Vein endothelial cell (primary cell): ENCODE results near the gene NSA2. TPM values are rescaled to one million over a fixed set of nuclear protein-coding genes. Genes with fewer than 3 reads are reported as not detected.

Experiments used
- small RNA-seq: library from RNA; depleted of rRNA; stranded (forward); fragments of <200 nt; gene quantifications from one replicate; pipeline ENCODE3, GENCODE V24; 2012
- total RNA-seq: library from RNA; depleted of rRNA; stranded (reverse); fragments of >200 nt; gene quantifications from 2 replicates; pipeline ENCODE4 v1.2.3, GENCODE V29; 2012

Gene NSA2
- total RNA-seq, result 59.8 and 107 TPM in 2 replicates

DNA sequence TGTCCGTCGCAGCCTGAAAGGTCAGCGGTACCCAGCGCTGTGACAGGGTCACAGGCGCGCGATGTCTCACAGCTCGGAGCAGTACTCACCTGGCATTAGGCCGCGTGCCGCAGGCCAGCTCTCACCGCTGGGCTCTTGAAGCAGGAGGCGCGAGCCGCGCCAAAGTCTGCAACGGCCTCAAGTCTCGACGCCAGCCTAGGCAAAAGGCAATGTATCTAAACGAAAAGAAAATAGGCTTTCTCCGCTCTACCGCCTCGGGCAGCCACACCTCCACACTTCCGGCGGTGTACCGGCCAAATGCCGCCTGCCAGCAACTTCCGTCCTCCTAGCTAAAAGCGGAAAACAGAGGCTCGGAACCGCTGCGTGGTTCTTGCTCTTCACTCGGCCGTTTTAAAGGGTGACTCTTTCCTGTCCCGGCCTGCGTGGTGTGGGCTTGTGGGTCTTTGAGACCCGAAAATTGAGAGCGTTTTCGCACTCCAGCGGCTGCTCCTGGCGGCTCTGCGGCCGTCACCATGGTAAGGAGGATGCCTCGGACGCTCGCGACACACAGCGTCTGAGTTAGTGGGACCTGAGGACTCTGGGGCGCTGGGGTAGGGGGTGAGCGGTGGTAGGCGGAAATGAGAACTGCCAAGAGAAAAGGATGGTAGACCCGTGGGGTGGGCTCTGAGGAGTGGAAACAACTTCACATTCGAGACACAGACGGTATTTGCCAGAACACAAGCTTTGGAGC lies at the start of gene NSA2, which contains the start of gene GFM2:
TSS of gene NSA2 (plus strand) at position 401 of the 730 bp plus-strand sequence. CDS start at position 513, 112 bp downstream.
TSS of gene GFM2 (minus strand) at position 269 of the 730 bp plus-strand sequence. CDS start 3,375 bp downstream, outside the sequence.

Small RNA genes lying within 50 kb of the gene (small RNA-seq; reads per million reads assigned to genes)
- not detected for gene RNU6-658P

Other genes with a start within 250 kb of the NSA2 start
- gene ENC1, start 126.5 kb upstream of the NSA2 start, total RNA-seq, result 119 and 249 TPM in 2 replicates
- gene HEXB, start 82.0 kb upstream of the NSA2 start, total RNA-seq, result 100 and 108 TPM in 2 replicates
- gene GFM2, start 132 bp upstream of the NSA2 start, total RNA-seq, result 30.1 and 32.3 TPM in 2 replicates
- under 0.01 and 0.48 TPM in 2 replicates for gene FAM169A, start 99.1 kb downstream of the NSA2 start, total RNA-seq